ENCODE data around the gene RACGAP1.
A peak's percentile ranks its signal among the peaks of the same experiment; 100 is the strongest.

The RACGAP1 gene, protein sequence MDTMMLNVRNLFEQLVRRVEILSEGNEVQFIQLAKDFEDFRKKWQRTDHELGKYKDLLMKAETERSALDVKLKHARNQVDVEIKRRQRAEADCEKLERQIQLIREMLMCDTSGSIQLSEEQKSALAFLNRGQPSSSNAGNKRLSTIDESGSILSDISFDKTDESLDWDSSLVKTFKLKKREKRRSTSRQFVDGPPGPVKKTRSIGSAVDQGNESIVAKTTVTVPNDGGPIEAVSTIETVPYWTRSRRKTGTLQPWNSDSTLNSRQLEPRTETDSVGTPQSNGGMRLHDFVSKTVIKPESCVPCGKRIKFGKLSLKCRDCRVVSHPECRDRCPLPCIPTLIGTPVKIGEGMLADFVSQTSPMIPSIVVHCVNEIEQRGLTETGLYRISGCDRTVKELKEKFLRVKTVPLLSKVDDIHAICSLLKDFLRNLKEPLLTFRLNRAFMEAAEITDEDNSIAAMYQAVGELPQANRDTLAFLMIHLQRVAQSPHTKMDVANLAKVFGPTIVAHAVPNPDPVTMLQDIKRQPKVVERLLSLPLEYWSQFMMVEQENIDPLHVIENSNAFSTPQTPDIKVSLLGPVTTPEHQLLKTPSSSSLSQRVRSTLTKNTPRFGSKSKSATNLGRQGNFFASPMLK

DNA sequence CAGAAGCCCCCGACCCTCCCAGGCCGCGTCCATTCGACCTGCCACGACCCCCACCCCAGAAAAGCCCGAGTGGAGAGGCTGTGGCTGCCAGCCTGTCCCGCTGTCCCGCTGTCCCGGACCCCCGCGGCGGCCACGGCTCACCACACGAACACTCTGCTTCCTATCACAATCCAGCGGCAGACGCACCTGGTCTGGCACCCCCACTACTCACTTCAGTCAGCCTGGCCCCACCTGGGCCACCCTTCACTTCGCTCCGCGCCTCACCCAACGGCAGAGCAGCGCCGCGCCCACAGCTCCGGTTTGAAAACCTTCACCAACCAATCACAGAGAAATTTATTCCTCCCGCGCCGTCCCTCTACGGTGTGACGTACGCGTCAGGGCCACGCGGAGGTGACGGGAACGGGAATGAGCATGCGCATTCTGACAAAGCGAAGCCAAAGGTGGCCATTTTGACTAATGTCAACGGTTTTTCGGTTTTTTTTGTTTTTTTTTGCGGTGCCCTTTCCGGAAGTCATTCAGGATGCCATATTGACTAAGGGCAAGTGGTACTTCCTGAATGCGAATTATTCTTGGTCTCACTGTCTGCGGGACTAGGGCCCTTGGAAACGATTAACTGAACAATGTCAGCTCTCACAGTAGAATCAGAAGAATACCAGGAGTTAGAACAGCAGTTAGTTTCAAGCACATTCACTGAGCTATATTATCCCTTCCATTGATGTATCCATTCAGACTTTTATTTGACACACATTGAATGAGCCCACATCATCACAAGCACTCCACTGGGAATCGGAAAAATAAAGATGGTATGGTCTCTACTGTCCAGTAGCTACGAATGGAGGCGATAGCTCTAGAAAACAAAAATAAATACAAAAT lies at the start of gene RACGAP1:
TSS of gene RACGAP1 (minus strand) at position 308 of the 873 bp plus-strand sequence. CDS start 8,779 bp downstream, outside the sequence.
- peak; percentile 92 for DNase-seq

DNA sequence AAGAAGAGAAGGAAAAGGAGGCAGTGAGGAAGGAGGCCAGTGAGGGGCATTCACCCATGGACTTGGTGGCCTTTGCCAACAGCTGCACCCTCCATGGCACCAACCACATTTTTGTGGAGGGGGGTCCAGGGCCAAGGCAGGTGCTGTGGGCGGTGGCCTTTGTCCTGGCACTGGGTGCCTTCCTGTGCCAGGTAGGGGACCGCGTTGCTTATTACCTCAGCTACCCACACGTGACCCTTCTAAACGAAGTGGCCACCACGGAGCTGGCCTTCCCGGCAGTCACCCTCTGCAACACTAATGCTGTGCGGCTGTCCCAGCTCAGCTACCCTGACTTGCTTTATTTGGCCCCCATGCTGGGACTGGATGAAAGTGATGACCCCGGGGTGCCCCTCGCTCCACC lies 48.4 kb upstream of the RACGAP1 start:
- DNase-seq = no peak

GRCh38 chr12:50073206-50073605 lies 47.9 kb upstream of the RACGAP1 start:
- no peak for DNase-seq

DNA sequence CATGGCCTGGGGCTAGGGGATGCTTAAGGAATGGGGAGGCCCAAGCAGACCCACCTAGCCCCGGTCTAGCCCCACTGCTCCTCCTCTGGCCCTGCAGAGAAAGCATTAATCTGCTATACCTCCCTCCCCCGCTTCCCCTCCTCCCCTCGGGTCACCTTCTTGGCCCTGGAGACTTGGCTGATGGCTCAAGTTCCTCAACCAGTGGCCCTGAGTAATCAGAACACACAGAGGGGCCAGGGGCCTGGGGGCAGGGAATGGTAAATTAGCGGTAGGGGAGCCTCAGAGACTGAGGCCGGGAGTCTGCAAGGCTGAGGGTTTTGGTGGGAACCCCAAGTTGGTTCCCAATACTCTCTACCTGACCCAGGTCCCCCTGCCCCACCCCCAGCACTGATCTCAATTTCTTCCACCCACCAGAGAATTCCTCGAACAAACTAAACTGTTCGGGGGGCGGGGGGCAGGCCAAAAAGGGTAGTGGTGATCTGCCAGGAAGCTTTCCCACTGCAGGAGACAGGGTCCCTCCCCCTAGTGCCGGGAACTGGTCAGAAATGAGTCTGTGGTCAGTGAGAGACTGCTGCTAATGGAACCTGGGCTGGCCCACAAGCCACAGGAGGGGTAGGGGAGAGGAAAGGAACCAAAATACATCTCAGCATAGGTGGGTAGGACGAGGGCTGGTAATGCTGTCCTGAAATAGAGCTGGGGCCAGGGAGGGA lies 47.1 kb upstream of the RACGAP1 start:
- no peak for DNase-seq

GRCh38 chr12:50070314-50071060 lies 45.2 kb upstream of the RACGAP1 start:
- DNase-seq = peak; percentile 35

DNA sequence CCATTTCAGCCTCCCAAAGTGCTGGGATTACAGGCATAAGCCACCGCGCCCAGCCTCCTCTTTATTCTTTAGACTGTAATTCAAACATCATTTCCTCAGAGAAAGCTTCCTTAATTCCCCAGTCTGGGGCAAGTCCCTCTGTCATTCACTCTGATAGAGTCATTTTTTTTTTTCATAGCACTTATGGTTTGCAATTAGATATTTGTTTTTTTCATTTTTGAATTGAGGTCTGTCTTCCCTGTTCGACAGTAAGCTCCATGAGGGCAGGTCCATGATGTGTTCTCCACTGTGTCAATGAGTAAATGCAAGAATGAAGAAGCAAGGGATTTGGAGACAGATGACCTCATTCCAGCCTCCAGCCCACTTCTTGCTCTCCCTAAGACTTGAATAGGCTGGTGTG lies 44.2 kb upstream of the RACGAP1 start:
- no peak for DNase-seq

DNA sequence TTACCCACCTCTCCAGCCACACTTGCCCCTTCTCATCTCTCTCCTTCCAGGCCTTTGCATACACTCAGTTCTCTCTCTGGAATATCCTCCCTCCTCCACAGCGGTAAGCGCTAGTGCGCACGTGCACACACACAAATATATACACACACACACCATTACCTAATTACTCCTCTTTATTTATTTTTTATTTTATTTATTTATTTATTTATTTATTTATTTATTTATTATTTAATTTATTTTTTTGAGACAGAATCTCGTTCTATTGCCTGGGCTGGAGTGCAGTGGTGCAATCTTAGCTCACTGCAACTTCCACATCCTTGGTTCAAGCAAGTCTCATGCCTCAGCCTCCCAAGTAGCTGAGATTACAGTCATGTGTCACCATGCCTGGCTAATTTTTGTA lies 43.8 kb upstream of the RACGAP1 start:
- no peak for DNase-seq

DNA sequence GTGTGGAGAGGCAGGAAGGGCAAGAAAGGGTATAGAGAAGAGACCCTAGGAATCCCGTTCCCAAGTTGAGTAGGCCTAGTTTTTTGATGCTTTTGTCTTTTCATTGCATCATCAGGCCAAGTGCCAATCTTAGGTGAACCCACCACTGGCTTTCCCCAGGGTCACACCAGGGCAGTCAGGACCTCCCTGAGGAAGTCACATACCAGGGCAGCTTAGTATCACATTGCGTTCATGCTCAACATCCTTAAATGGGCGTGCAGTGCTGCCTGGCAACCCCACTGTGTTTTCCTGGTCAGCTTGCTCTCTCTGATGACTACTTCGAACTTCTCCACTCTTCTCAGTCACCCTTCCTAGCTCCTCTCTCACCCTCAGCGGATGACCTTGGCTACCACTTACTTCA lies 41.1 kb upstream of the RACGAP1 start:
- DNase-seq = no peak

DNA sequence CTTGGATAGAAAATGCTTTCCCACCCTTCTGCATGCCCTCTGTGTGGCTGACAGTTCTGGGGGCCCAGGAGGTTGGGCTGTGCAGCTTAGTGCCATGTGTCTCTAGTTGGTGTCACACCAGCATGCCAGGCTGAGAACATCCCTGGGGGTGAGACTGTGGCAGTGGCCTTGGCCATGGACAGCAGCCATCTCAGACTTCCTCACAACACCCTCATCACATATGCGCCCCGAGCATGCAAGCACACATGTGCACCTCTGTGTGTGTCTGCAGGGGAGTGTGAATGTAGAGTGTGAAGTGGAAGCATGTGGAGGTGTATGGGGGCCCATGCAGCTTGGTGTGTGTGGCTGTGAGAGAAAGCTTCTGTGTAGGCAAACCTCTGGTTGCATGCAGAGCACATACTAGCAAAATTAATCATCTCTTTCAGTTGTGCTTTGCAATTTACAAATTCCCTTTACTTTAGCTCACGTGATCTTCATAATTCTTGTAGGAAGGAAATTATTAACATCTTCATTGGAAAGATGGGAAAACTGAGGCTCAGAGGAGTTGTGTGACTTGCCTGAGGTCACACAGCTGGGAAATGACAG lies 40.5 kb upstream of the RACGAP1 start:
- DNase-seq = no peak

- no peak for DNase-seq
Measured at GRCh38 chr12:50062728-50063460, 37.6 kb upstream of the RACGAP1 start.

DNA sequence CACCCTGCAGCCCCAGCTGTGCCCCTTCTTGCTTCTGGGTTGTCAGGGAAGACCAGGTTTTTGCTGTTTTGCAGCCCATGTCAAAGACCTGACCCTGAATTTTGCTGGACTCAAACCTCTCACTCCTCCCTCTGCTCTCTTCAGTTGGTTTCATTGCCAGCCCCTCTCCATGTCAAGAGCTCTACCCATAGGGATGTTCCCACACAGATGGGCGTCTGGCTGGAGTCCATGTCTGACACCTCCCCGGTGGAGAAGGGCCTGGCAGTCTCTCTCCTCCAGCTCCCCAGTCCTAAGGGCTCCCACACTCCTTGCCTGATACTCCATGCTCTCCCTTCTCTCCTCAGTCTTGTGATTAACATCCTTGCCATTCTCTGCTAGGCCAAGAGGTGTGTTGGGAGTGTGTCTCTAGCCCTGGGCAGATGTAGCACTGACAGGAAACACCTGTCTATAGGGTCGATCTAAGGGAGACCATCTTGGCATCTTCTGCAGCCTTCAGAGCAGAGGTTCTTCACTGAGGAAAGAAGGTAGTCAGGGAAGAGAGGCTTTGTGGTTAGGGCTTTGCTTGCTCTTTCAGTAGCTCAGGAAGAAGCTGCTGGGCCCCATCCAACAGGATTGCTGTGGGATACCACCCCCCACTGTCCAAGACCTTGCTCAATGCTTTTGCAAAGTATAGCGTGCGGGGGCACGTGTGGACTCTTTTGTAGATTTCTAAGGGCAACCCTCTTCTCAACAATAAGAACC lies 36.8 kb upstream of the RACGAP1 start:
- no peak for DNase-seq

- no peak for DNase-seq
Measured at GRCh38 chr12:50061171-50061570, 35.9 kb upstream of the RACGAP1 start.

GRCh38 chr12:50060120-50060468 lies 34.8 kb upstream of the RACGAP1 start:
- no peak for DNase-seq

- no peak for DNase-seq
Measured at GRCh38 chr12:50059440-50060119, 34.3 kb upstream of the RACGAP1 start.

DNA sequence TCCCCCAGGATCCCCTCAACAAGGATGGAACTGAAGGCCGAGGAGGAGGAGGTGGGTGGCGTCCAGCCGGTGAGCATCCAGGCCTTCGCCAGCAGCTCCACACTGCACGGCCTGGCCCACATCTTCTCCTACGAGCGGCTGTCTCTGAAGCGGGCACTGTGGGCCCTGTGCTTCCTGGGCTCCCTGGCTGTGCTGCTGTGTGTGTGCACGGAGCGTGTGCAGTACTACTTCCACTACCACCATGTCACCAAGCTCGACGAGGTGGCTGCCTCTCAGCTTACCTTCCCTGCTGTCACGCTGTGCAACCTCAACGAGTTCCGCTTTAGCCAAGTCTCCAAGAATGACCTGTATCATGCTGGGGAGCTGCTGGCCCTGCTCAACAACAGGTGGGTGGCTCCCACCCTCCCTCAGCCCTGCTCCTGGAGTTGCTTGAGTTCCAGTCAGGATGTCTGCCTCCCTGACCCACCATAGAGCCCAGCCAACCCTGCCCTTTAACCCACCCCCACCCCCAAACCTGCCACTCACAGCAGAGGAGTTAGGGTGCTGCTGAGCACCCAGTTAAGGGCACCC lies 33.5 kb upstream of the RACGAP1 start:
- no peak for DNase-seq

GRCh38 chr12:50057896-50058670 lies 32.8 kb upstream of the RACGAP1 start:
- no peak for DNase-seq

DNA sequence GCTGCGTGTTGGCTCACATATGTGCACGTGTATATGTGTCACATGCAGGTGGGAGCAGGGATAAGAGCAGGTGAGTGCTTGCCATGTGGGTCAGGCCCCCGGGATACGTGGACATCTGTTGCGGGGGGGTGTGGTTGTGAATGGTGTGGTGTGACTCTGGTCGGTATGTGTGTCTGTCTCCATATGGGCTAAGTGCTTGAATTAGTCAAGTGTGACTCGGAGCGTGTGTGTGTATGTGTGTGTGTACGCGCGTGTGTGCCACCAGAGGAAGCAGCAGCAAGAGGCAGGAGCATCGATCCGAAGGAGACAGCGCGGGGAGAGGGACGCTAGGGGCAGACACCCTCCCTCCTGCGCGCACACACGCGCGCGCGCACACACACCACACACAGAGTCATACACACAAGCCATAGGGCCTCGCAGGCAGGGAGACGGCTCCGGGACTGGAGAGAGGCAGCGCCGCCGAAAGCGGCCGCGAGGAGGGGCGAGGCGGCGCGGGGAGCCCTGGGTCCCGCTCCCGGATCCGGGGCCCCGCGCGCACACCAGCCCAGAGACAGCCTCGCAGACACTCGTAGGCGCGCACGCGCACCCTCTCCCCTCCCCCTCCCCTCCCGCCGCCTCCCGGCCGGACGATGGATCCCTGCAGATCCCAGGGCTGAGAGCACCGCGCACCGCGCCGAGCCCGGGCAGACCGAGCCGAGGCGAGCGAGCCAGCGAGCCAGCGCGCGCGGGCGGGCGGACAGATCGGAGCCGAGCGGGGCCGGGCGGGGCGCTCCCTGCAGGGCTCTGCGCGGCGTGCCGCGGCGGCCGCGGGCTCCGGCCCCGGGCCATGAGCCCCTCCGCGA lies 31.9 kb upstream of the RACGAP1 start, which contains the start of gene ASIC1:
TSS of gene ASIC1 (plus strand) at position 597 of the 842 bp plus-strand sequence. CDS start 1,171 bp downstream, outside the sequence.
- no peak for DNase-seq

DNA sequence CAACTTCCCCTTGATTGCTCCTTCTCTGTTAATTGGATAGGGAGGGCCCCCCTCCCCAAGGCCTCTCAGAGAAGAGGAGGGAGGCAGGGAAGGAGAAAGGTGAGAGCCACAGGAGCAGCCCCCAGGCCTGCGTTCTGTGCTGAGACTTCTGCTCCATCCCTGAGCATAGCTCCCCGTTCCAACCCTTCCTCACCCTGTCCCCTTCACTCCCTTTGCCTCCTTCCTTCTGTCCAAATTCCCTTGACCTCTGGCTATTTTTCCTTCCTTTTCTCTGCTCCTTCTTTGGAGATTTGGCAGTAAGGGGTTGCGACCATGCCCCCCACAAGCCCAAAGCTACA lies 31.3 kb upstream of the RACGAP1 start:
- DNase-seq = no peak
